ENCODE measurements around the gene SLC25A43.
"Not testable (repeated sequence)": the region's sequence is repeated elsewhere in the genome, so short reads cannot be mapped to it uniquely, and the experiment has no call there.

SLC25A43 gene

GRCh38 chrX:119398974-119399771, at the start of gene SLC25A43:
SLC25A43 (plus strand) TSS chrX:119399336; CDS start chrX:119399404, 68 bp downstream.
- peak; percentile 17 for DNase-seq

GRCh38 chrX:119359618-119360382, 39.3 kb upstream of the SLC25A43 start:
- DNase-seq = no peak

DNA sequence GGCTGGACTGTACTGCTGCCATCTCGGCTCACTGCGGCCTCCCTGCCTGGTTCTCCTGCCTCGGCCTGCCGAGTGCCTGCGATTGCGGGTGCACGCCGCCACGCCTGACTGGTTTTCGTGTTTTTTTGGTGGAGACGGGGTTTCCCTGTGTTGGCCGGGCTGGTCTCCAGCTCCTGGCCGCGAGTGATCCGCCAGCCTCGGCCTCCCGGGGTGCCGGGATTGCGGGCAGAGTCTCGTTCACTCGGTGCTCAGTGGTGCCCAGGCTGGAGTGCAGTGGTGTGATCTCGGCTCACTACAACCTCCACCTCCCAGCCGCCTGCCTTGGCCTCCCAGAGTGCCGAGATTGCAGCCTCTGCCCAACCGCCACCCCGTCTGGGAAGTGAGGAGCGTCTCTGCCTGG, 37.7 kb upstream of the SLC25A43 start:
- DNase-seq = not testable (repeated sequence)

DNA sequence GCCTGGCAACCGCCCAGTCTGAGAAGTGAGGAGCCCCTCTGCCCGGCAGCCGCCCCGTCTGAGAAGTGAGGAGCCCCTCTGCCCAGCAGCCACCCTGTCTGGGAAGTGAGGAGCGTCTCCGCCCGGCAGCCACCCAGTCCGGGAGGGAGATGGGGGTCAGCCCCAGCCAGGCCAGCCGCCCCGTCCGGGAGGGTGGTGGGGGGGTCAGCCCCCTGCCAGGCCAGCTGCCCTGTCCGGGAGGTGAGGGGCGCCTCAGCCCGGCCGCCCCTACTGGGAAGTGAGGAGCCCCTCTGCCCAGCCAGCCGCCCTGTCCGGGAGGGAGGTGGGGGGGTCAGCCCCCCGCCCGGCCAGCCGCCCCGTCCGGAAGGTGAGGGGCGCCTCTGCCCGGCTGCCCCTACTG, 37.1 kb upstream of the SLC25A43 start:
- not testable (repeated sequence) for DNase-seq

- no peak for DNase-seq
Measured at GRCh38 chrX:119363391-119363790, 35.7 kb upstream of the SLC25A43 start.

- DNase-seq = not testable (repeated sequence)
Measured at GRCh38 chrX:119371861-119372260, 27.3 kb upstream of the SLC25A43 start.

DNA sequence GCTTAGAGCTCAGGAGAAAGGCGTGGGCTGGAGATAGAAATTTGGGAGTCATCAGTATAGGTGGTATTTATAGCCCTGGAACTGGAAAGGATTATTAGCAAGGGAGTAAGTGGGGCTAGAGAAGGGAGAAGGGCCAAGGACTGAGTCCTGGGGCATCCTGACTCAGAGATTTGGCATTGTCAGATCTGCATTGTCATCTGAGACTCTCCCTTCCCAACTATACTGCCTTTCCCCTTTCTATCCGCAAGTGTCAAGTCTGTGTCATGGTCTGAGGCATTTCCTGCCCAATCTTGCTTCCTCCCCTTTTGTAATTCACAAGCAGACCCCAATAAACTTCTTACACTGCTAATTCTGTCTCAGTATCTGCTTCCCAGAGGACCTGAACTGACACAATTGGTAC, 24.4 kb upstream of the SLC25A43 start:
- DNase-seq = no peak

- no peak for DNase-seq
Measured at GRCh38 chrX:119375561-119375960, 23.6 kb upstream of the SLC25A43 start.

DNA sequence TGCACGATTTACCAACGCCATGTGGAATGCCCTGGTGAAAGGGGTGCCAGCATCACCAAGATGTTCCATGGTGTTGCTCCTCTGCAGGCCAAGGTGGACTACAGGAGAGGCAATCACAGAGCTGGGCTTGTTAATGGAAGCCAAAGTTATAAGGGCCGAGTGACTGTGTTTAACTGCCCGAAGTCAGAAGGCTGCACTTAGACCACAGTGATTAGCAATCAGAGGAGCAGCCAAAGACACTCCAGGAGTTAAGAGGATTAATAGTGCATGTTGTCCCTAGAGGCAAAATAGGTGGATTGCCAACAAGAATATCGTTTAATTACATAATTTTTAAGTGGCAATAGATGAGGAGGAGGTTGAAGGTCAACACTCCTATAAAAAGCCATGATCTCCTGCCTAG, 22.8 kb upstream of the SLC25A43 start:
- DNase-seq = no peak

DNA sequence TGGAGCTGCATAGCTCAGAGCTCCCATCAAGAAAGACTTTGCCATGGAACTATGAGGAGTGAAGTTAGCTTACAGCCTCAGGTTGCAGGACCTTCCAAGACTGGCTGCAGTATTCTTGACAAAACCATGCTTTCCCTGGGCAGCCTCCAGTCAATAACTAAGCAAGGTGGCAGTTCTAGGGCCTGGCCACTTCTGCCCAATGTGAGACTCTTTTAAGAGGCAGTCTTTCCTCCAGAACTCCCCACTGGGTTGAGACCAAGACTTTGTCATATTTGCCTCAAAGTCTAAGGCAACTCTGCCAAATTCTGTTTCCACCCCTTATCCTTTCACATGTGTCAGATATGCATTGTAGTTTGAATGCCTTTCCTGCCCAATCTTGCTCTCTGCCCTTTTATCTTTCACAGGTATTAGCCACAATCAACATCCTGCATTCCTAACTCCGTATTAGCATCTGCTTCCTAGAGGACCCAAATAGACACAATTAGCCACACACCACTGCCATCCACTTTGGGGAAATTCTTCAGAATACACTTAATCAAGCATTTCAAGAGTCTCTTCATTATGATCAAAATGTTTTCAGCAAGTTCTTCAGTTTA, 17.7 kb upstream of the SLC25A43 start:
- no peak for DNase-seq

- no peak for DNase-seq
Measured at GRCh38 chrX:119382606-119383005, 16.5 kb upstream of the SLC25A43 start.

DNA sequence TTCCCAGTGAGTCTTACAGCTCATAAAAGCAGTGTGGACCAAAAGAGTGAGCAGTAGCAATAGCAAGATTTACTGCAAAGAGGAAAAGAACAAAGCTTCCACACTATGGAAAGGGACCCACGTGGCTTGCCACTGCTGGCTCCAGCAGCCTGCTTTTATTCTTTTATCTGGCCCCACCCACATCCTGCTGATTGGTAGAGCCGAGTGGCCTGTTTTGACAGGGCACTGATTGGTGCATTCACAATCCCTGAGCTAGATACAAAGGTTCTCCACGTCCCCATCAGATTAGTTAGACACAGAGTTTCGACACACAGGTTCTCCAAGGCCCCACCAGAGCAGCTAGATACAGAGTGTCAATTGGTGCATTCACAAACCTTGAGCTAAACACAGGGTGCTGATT, 12.5 kb upstream of the SLC25A43 start:
- not testable (repeated sequence) for DNase-seq

- DNase-seq = not testable (repeated sequence)
Measured at GRCh38 chrX:119387426-119387825, 11.7 kb upstream of the SLC25A43 start.

GRCh38 chrX:119389214-119389613, 9.9 kb upstream of the SLC25A43 start:
- DNase-seq = no peak

- DNase-seq = no peak
Measured at GRCh38 chrX:119389871-119390501, 9.2 kb upstream of the SLC25A43 start.

GRCh38 chrX:119391279-119391678, 7.9 kb upstream of the SLC25A43 start:
- DNase-seq = no peak

GRCh38 chrX:119393144-119393543, 6.0 kb upstream of the SLC25A43 start:
- no peak for DNase-seq

- DNase-seq = no peak
Measured at GRCh38 chrX:119398587-119398973, 556 bp upstream of the SLC25A43 start.

GRCh38 chrX:119399772-119400101, 601 bp downstream of the SLC25A43 start:
- DNase-seq = no peak

GRCh38 chrX:119401569-119401968, 2.4 kb downstream of the SLC25A43 start:
- DNase-seq = no peak

- DNase-seq = no peak
Measured at GRCh38 chrX:119402588-119402987, 3.5 kb downstream of the SLC25A43 start.

GRCh38 chrX:119406776-119407175, 7.6 kb downstream of the SLC25A43 start:
- DNase-seq = no peak

GRCh38 chrX:119407681-119408080, 8.5 kb downstream of the SLC25A43 start:
- DNase-seq = no peak
